Measurements from ENCODE around the gene EFCAB12.

DNA sequence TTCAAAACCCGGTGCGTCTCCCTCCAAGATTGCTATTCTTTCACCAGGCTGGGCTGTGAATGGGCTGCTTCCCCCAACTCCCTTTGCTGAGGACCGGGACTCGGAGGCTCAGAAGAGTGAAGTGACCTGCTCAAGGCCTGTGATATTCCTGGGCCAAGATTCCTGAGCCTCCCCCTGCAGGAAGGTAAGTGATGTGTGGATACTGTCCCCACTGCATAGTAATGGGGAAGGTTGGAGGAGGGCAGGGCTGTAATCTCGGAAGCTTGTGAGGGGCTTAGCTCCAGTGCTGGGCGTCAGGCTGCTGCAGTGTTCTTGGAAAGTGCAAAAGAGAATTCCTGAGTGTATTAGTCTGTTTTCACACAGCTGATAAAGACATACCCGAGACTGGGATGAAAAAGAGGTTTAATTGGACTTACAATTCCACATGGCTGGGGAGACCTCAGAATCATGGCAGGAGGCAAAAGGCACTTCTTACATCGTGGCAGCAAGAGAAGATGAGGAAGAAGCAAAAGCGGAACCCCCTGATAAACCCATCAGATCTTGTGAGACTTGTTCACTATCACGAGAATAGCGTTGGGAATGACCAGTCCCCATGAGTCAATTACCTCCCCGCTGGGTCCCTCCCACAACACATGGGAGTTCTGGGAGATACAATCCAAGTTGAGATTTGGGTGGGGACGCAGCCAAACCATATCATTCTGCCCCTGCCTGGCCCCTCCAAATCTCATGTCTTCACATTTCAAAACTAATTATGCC, 67.6 kb downstream of the EFCAB12 start:
- TF ChIP-seq EP300 (IDR thresholded peaks at IDR 0.05; ENCODE audit: low read depth in 2 of 2, low read length in 2 of 2): no peak
- no peak for TF ChIP-seq EP300 (CRISPR knock-in tag; IDR thresholded peaks at IDR 0.05; ENCODE audit: borderline replicate concordance)
- no peak for TF ChIP-seq ZNF713 (CRISPR knock-in tag; IDR thresholded peaks at IDR 0.05)
- TF ChIP-seq, protein P1, sequence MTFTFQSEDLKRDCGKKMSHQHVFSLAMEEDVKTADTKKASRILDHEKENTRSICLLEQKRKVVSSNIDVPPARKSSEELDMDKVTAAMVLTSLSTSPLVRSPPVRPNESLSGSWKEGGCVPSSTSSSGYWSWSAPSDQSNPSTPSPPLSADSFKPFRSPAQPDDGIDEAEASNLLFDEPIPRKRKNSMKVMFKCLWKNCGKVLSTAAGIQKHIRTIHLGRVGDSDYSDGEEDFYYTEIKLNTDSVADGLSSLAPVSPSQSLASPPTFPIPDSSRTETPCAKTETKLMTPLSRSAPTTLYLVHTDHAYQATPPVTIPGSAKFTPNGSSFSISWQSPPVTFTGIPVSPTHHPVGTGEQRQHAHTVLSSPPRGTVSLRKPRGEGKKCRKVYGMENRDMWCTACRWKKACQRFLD (CRISPR knock-in tag; IDR thresholded peaks at IDR 0.05; ENCODE audit: borderline replicate concordance): no peak
- TF ChIP-seq ZNF343 (CRISPR knock-in tag; IDR thresholded peaks at IDR 0.05): no peak
- TF ChIP-seq MXI1 (IDR thresholded peaks at IDR 0.05; ENCODE audit: borderline replicate concordance, low read depth, low read length): no peak
- TF ChIP-seq CHD2 (IDR thresholded peaks at IDR 0.05; ENCODE audit: low read depth, low read length): no peak
- TF ChIP-seq FOXJ3 (CRISPR knock-in tag; IDR thresholded peaks at IDR 0.05; ENCODE audit: borderline replicate concordance): no peak
- TF ChIP-seq CEBPB (IDR thresholded peaks at IDR 0.05; ENCODE audit: borderline replicate concordance, low read depth, low read length): no peak
- TF ChIP-seq, protein P2, sequence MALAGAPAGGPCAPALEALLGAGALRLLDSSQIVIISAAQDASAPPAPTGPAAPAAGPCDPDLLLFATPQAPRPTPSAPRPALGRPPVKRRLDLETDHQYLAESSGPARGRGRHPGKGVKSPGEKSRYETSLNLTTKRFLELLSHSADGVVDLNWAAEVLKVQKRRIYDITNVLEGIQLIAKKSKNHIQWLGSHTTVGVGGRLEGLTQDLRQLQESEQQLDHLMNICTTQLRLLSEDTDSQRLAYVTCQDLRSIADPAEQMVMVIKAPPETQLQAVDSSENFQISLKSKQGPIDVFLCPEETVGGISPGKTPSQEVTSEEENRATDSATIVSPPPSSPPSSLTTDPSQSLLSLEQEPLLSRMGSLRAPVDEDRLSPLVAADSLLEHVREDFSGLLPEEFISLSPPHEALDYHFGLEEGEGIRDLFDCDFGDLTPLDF (CRISPR knock-in tag; IDR thresholded peaks at IDR 0.05): no peak
- TF ChIP-seq, protein P3, sequence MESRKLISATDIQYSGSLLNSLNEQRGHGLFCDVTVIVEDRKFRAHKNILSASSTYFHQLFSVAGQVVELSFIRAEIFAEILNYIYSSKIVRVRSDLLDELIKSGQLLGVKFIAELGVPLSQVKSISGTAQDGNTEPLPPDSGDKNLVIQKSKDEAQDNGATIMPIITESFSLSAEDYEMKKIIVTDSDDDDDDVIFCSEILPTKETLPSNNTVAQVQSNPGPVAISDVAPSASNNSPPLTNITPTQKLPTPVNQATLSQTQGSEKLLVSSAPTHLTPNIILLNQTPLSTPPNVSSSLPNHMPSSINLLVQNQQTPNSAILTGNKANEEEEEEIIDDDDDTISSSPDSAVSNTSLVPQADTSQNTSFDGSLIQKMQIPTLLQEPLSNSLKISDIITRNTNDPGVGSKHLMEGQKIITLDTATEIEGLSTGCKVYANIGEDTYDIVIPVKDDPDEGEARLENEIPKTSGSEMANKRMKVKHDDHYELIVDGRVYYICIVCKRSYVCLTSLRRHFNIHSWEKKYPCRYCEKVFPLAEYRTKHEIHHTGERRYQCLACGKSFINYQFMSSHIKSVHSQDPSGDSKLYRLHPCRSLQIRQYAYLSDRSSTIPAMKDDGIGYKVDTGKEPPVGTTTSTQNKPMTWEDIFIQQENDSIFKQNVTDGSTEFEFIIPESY (CRISPR knock-in tag; IDR thresholded peaks at IDR 0.05): no peak

All from HepG2 (cell line).